ENCODE measurements around the gene PTPRK. TPM values are rescaled to one million over a fixed set of nuclear protein-coding genes. Genes with fewer than 3 reads are reported as not detected.

PTPRK gene
- total RNA-seq, 4 donors from 2014 or later: 20.0 to 64.2 (median 36.6) TPM

- Histone ChIP-seq H3K9me3 (no peaks in the 10 kb centered on the region), H3K4me1 (no peaks in the 10 kb centered on the region), H3K27me3 (no peaks in the 10 kb centered on the region), H3K4me3 (no peak overlapping the region), H3K27ac (no peak overlapping the region), H3K36me3 (no peaks in the 10 kb centered on the region)
- TF ChIP-seq, protein P1, sequence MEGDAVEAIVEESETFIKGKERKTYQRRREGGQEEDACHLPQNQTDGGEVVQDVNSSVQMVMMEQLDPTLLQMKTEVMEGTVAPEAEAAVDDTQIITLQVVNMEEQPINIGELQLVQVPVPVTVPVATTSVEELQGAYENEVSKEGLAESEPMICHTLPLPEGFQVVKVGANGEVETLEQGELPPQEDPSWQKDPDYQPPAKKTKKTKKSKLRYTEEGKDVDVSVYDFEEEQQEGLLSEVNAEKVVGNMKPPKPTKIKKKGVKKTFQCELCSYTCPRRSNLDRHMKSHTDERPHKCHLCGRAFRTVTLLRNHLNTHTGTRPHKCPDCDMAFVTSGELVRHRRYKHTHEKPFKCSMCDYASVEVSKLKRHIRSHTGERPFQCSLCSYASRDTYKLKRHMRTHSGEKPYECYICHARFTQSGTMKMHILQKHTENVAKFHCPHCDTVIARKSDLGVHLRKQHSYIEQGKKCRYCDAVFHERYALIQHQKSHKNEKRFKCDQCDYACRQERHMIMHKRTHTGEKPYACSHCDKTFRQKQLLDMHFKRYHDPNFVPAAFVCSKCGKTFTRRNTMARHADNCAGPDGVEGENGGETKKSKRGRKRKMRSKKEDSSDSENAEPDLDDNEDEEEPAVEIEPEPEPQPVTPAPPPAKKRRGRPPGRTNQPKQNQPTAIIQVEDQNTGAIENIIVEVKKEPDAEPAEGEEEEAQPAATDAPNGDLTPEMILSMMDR (IDR thresholded peaks at IDR 0.05): no peak
- no peak for TF ChIP-seq POLR2A (IDR thresholded peaks at IDR 0.05)
- no peak for DNase-seq
- intact Hi-C loops (cut with DNase I; ENCODE audit: low total_unique reads): no loop called here
These were observed 455.9 kb downstream of the PTPRK start for GRCh38 chr6:128064540-128064895.

DNA sequence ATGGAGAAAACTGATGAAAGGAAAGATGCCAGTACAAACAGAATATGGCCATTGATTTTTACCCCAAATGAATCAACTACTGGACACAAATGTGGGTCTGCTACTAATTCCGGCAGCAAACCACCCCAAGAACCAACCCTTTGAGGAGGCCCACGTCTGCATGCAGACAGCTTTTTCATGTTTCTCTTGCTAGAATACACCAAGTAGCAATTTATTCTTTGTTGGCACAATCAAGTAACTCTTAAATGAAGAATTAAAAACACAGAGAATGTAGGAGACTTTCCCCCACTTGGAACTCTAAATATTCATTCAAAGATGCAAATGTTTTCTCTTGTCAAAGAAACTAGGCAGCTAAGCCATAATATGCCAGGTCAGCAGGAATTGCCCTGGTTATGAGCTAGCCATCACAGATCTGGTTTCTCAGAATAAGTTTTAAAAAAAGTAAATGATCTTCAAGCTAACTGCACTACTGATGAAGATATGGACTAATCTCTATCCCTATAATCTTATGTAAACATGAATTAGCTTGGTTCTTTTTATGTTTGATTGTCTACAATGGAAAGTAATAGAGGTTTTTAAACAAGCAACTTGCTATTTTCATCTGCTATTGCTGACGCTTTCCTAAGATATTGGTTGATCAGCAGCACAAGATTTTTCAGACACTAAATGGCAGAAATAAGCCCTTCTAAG, 456.4 kb downstream of the PTPRK start:
- no peaks in the 10 kb centered on the region for H3K27me3 ChIP-seq
- intact Hi-C loops (cut with DNase I; ENCODE audit: low total_unique reads): no loop called here
- no peak for TF ChIP-seq POLR2A (IDR thresholded peaks at IDR 0.05)
- TF ChIP-seq, protein P1 (IDR thresholded peaks at IDR 0.05): no peak

DNA sequence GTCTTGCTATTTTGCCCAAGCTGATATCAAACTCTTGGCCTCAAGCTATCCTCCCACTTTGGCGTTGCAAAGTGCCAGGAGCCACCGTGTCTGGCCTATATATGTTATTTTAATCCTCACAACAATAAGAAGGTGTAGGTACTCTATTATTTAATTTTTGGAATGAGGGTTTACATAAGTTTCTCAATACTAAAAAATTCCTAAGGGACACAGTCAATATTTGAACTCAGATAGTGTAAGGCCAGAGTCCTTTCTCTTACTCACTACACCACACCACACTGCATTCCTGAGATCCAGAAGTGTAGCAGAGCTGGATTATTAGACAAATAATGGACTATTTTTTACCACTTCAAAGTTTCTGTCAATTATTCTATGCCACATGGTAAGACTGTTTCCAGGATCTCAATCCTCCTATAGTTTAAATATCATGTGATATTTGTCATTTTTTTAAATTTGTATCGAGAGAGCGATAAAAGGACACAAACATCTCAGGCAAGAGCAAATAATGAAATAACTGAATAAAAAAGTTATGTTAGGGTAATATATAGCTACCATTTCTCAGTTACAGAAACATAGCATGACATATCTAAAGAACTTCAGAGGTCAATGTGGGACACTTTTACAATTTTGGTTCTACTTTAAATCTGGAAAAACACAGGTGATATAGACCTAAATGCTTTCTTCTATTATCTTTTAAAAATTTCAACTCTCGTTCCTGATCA, 457.4 kb downstream of the PTPRK start:
- Histone ChIP-seq H3K4me1 (no peaks in the 10 kb centered on the region), H3K27ac (no peak overlapping the region), H3K9me3 (no peaks in the 10 kb centered on the region), H3K36me3 (no peaks in the 10 kb centered on the region), H3K4me3 (no peak overlapping the region), H3K27me3 (no peaks in the 10 kb centered on the region)
- intact Hi-C loops (cut with DNase I; ENCODE audit: low total_unique reads): no loop called here
- DNase-seq: no peak
- TF ChIP-seq, protein P1 (IDR thresholded peaks at IDR 0.05): no peak
- TF ChIP-seq POLR2A (IDR thresholded peaks at IDR 0.05): no peak

More for the DNA sequence above, 456.4 kb downstream of the PTPRK start:
- no peaks in the 10 kb centered on the region for H3K36me3 ChIP-seq
- no peaks in the 10 kb centered on the region for H3K9me3 ChIP-seq
- H3K4me1 ChIP-seq: no peaks in the 10 kb centered on the region
- H3K4me3 ChIP-seq: no peak overlapping the region
- no peak overlapping the region for H3K27ac ChIP-seq
- no peak for DNase-seq

DNA sequence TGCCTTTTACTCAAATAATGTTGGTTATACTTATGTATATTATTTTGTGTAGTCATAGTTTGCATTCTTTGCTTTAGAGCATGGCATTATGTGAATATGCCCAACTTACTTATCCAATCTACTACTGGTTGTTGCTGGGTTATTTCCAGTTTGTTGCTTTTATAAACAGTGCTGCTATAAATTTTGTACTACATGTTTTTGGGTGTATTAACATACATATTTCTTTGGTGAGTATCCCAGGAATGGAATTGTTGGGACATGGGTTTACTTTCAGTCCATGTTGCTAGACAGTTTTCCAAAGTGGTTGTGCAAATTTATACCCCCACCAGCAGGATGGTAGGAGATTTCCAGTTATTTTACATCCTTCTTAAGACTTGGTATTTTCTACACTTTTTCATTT, 462.5 kb downstream of the PTPRK start:
- intact Hi-C loops (cut with DNase I; ENCODE audit: low total_unique reads): no loop called here
- no peak for DNase-seq
- no peaks in the 10 kb centered on the region for H3K9me3 ChIP-seq

DNA sequence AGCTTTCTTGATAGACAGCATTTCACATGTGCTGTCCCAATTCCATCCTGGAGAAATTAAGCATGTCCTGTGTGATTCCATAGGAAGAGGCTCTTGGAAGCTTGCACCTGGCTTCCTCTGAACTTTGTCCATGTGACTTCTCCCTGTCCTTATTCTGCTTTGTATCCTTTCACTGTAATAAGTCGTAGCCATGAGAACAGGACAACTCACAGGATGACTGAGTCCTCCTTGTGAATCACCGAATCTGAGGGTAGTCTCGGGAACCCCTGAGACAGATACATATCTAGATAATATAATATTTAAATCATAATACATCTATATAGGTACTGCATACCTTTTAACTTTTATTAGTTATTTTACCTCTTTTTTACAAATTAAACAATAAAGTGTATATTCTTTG, 462.9 kb downstream of the PTPRK start:
- Histone ChIP-seq H3K4me1 (no peaks in the 10 kb centered on the region), H3K27ac (no peak overlapping the region), H3K4me3 (no peak overlapping the region), H3K27me3 (no peaks in the 10 kb centered on the region), H3K36me3 (no peaks in the 10 kb centered on the region), H3K9me3 (no peaks in the 10 kb centered on the region)
- no peak for DNase-seq
- intact Hi-C loops (cut with DNase I; ENCODE audit: low total_unique reads): no loop called here
- TF ChIP-seq, protein P1 (IDR thresholded peaks at IDR 0.05): no peak
- TF ChIP-seq POLR2A (IDR thresholded peaks at IDR 0.05): no peak

More for the DNA sequence above, 462.5 kb downstream of the PTPRK start:
- Histone ChIP-seq H3K36me3 (no peaks in the 10 kb centered on the region), H3K4me3 (no peak overlapping the region), H3K27ac (no peak overlapping the region), H3K4me1 (no peaks in the 10 kb centered on the region), H3K27me3 (no peaks in the 10 kb centered on the region)
- TF ChIP-seq, protein P1 (IDR thresholded peaks at IDR 0.05): no peak
